GM18951 (cell line): ENCODE measurements around the gene TIMP3.

Source experiments
- POLR2A ChIP-seq: IDR thresholded peaks from 4 replicates; pipeline ENCODE4 v1.6.1; 2011; ENCODE audit warnings: mild to moderate bottlenecking; ENCODE audit not compliant: insufficient read length, insufficient read depth; ENCODE audit errors: extremely low read depth
- in situ Hi-C: fragments of 300-500 bp; cut with MboI; formaldehyde crosslinking; loops from one replicate; pipeline ENCODE4 v1.12.0; 2022; ENCODE audit warnings: low sequenced_read_pairs, mixed read lengths, inconsistent platforms; ENCODE audit not compliant: unreplicated experiment

TIMP3 gene

DNA sequence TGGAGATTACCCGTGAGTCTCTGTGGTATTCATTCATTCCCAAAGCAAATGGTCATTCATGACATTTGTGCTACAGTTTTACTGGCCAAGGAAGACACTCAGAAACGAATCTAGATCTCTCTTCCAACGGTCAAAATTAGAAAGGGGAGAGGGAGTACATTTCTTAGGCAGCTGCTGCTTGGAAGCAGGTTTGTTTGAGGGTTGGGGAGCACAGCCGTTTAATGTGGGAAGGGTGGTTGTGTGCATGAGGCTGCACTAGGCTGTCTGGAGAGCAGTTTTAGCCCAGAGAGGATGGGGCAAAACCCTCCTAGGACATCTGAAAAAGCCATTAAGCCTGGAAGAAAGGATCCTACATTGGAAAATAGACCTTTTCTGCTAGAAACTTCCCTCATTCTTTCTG lies 29.7 kb upstream of the TIMP3 start:
- in situ Hi-C loops: no loop called here
- no peak for TF ChIP-seq POLR2A

DNA sequence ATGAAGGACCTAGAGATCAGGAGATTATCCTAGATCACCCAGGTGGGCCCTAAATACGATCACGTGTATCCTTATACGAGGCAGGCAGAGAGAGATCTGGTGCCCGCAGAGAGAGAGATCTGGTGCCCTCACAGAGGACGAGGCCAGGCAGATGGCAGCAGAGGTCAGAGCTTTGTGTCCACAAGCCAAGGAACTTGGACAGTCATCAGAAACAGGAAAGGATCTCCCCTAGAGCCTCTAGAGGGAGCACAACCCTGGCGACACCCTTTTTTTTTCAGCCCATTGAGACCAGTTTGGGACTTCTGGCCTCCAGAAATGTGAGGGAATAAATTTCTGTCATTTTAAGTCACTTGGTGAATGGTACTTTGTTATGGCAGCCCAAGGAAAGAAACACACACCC lies 25.5 kb upstream of the TIMP3 start:
- TF ChIP-seq POLR2A: no peak
- in situ Hi-C loops: no loop called here

DNA sequence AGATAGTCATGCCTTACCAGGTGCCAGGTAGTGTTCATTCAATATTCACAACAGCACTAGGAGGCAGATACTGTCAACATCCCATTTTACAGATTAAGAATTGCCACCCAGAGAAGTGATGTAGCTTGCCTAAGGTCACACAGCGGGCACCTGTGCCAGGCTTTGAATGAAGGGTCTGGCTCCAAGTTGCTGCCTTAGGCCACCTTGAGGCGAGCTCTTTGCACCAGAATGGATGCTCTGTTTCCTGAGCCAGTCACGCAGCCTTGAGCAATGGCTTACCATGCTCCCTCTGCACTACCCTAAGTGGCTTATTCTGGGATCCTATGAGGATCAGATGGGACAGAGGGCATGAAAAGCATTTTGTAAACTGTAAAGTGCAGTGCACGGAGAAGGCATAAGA lies 25.1 kb upstream of the TIMP3 start:
- in situ Hi-C loops: no loop called here
- TF ChIP-seq POLR2A: no peak

DNA sequence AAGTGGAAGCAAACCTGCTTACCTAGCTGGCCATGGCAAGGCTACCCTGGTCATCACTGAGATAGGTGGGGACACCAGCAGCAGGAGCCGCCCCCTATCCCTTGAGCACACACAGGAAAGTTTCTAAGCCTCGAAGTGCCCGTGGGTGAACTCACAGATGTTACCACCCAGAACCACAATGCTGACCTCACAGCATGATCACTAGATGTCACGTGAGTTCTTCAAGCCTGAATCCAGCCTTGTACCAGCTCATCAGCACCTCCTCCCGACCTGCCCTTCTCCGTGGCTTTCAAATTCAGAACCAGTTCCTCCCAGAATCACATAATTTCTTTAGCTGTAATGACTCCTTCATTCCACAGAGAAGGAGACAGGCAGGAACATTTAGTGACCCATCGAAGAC lies 24.7 kb upstream of the TIMP3 start:
- in situ Hi-C loops: no loop called here
- TF ChIP-seq POLR2A: no peak

DNA sequence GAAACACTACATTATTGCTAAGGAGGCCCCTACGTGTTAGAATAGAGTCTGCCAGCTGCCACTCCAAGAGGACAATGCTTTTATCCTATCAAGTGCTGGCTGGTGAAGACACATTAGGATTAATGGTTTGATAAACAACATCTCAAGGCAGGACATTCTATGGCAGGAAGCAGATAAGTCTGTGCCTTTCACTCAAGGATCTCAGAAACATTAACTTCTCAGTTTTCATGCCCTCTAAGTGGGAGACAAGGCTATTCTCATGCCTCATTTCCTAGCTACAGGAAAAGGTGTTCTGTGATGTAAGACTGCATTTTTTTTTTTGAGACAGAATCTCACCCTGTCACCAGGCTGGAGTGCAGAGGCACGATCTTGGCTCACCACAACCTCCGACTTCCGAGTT lies 23.5 kb upstream of the TIMP3 start:
- TF ChIP-seq POLR2A: no peak
- in situ Hi-C loops: no loop called here

DNA sequence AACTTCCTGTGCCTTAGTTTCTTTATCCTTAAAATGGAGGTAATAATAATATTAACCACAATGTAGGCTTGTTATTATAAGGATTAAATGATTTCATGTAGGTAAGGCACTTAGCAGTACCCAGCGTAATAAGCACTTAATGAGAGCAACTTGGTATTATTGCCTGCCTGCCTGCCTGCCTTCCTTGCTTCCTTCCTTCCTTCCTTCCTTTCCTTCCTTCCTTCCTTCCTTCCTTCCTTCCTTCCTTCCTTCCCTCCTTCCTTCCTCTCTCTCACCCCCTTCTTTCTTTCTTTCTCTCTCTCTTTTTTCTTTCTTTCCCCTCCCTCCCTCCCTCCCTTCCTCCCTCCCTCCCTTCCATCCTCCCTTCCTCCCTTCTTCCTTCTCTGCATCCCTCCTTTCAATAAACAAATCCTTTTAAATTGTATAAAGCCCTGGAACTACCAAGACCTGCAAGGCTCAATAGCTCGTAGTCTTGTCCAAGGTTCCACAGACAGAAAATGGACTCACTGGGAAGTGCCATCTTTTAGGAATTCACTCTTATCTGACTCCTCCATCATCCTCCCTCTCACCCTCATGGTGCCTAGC lies 20.7 kb upstream of the TIMP3 start:
- in situ Hi-C loops: no loop called here

DNA sequence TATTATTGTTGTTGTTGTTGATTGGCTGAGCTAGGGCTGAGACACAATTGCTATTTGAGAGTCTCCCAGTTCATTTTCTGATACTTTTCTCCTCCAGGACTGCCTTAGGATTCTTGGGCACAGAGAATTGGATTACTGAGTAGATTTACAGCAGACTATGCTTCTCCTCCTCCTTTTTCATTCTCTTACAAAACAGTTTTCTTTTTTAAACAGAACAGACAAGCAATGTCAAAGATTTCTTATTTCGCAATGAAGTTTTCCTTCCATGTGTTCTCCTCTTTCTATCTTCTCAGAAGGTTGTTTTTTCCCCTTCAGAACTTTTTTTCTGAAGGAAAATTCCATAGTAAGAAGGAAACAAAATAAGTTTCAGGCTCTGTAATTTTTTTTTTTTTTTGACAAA lies 19.8 kb upstream of the TIMP3 start:
- in situ Hi-C loops: no loop called here
- TF ChIP-seq POLR2A: no peak

More for the DNA sequence above, 20.7 kb upstream of the TIMP3 start:
- TF ChIP-seq POLR2A: no peak

DNA sequence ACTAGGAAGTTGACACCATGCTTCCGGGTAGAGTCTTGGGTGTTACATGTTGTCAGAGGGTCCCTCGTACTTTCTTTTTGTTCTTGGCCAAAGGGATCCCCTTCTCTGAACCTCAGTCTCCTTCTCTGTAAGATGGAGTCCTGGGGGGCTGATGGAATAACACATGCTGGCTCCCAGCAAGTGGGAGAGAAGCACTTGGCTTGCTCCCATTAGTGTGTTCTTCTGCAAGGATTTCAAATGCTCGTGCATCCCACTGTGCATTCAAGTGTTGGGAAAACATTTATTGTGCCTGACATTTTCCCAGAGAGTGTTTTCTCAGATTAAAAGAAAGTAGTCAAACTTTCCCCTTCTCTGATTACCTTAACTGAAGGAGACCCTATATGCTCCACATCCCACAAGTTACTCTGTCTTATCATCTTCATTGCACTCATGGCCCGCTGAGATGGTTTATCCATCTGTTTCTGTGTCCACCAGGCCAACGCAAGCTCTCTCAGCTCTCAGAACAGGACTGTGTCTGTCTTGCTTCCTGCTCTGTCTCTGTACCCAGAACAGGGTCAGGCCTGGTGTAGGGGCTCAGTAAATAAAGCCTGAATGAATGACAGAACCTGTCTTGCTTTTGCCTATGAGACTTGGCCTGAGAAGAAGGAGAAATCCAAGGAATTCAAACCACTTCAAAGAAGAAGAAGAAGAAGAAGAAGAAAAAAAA lies 16.0 kb upstream of the TIMP3 start:
- TF ChIP-seq POLR2A: no peak
- in situ Hi-C loops: no loop called here

DNA sequence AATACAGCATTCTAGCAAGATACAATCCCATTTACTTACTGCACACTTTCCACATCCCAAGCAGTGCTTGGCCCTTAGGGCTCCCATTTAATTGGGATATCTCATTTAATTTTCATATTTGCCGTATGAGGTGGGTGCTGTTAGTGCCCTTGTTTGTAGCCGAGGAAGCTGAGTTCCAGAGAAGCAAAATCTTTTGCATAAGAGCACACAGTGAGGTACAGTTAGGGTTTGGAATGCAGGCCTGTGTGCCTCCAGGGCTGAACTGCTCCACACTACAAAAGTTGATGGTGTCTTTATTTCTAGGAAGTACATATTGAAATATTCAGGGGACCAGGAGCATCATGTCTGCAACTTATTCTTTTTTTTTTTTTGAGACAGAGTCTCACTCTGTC lies 15.5 kb upstream of the TIMP3 start:
- no peak for TF ChIP-seq POLR2A
- in situ Hi-C loops: no loop called here

DNA sequence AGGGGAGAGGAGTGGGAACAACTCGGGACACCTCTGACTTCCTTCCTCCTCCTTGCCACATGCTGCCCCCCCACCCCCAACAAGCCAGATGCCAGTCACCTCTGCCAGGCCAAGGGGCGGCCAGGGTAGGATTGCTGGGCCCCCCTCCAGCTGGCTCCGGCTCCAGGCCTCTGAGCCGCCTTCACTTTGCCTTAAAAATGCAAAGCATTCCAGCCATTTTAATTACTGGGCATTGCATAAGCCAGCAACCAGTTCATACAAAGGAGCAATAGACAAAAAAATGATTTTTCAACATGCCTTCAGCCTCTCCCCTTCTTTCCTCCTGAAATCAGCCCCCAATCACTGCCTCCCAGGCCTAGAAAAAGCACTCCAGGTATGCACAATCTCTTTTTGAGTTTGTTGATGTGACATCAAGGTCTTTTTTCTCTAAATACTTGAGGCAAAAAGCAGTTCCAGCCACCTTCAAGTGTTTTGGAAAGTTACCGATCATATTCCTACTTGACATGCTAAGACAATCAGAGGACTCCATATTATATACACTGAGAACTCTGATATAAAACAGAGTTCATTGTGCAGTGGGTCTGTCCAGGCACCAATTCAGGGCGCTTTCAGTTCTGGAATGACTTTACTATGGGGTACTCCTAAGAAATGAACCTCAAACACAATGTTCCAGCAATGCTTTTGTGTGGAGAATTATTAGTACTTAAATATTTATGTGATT lies 12.4 kb upstream of the TIMP3 start:
- in situ Hi-C loops: no loop called here
- no peak for TF ChIP-seq POLR2A

DNA sequence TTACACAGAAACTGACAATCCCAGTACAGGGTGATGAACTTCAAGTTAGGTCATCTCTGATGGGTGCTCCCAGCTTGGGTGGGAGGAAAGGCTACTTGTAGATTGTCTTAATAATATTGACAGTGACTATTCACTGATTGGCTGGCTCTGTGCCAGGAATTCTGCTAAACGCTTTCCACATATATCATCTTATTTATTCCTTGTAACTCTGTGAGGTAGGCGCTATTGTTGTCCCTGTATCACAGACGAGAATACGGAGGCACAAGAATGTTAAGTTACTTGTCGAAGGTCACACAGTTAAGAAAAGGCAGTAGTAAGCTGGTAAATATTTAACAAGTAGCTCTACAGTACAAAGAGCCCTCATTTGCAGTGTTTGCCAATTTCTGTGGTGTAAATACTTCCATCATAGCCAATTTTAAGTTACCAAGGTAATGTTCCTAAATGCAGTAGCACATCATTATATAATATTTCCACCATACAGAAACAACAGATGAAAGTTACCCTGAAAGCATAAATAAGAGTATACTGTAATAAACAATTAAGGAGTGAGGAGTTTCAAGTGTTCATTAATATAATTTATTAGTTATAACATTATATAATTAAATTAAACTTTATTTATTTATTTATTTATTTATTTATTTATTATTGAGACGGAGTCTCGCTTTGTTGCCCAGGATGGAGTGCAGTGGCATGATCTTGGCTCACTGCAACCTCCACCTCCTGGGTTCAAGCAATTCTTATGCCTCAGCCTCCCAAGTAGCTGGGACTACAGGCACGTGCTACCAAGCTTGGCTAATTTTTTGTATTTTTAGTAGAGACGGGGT lies 11.5 kb upstream of the TIMP3 start:
- in situ Hi-C loops: no loop called here
- TF ChIP-seq POLR2A: no peak

DNA sequence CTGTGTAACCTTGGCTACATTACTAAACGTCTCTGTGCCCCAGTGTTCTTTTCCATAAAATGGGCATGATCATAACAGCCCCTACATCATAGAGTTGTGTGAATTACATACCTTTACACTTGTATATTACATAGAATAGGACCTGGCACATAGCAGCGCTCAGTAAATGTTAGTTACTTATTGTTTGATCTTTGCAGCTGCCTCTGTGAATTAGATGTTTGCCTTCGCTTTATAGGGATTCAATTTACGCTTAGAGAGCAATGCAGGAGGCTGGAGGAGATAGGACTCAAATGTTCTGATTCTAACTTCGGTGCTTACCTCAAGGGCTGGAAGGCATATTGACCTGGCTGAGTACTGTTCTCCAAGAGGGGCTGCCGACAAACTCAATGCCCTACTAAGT lies 10.4 kb upstream of the TIMP3 start:
- no peak for TF ChIP-seq POLR2A
- in situ Hi-C loops: no loop called here

DNA sequence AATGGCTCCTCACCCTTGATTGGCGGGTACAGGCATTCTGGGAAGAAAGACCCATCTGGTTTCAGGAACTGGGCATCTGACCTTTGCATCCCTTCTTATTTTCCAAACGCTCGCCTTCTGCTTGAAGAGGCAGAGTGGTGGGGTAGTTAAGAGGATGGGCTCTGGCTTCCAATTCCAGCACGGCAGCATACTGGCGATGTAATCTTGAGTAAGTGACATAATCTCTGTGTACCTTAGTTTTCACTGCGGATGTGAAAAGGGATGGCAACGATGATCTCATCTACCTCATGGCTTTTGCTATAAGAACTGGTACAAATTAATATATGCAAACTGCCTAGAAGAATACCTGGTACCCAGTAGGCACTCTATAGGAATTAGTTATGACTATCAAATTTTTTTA lies 10.0 kb upstream of the TIMP3 start:
- in situ Hi-C loops: no loop called here
- TF ChIP-seq POLR2A: no peak
